Spinal cord (tissue), 10 donors: ENCODE data around the gene HBS1L. TPM values are rescaled to one million over a fixed set of nuclear protein-coding genes. Genes with fewer than 3 reads are reported as not detected.

Source experiments
- DNase-seq, 6 donors: peaks; one replicate each; pipeline versions ENCODE4 v3.0.0 to v3.0.0-alpha.2; 2013 to 2015; ENCODE audit warnings: low spot score in 6 of 6, low read depth in 4 of 6
- H3K27ac ChIP-seq: one replicate; pipeline ENCODE4 v1.5.1; 2013; ENCODE audit warnings: low read depth, low read length, control low read depth
- H3K27me3 ChIP-seq: one replicate; pipeline ENCODE4 v1.6.1; 2013; ENCODE audit warnings: low read length; ENCODE audit not compliant: control insufficient read depth, insufficient read depth
- H3K36me3 ChIP-seq: one replicate; pipeline ENCODE4 v1.6.1; 2013; ENCODE audit warnings: low read length; ENCODE audit not compliant: control insufficient read depth, insufficient read depth
- H3K4me1 ChIP-seq: one replicate; pipeline ENCODE4 v1.6.1; 2013; ENCODE audit warnings: low read length; ENCODE audit not compliant: control insufficient read depth, insufficient read depth
- H3K4me3 ChIP-seq: one replicate; pipeline ENCODE4 v1.5.1; 2013; ENCODE audit warnings: low read depth, low read length, control low read depth
- H3K9me3 ChIP-seq: one replicate; pipeline ENCODE4 v1.6.1; 2013; ENCODE audit warnings: low read length; ENCODE audit not compliant: control insufficient read depth, insufficient read depth
- WGBS: methylation state at CpG from one replicate; pipeline ENCODE4 v1.1.5; 2013; ENCODE audit warnings: missing lambda C conversion rate; ENCODE audit not compliant: insufficient coverage; 5-methylcytosine and 5-hydroxymethylcytosine counted together
- polyA plus RNA-seq, 2 donors: library from polyadenylated mRNA; unstranded; fragments of 120-200 nt; gene quantifications; one replicate each; pipeline ENCODE4 v1.2.1, GENCODE V29; 2013; ENCODE audit not compliant: insufficient read length in 2 of 2
- total RNA-seq, 2 donors: library from RNA; depleted of rRNA in 1 of 2; stranded (reverse); fragments of 120-200 nt in 1 of 2; fragments of >200 nt in 1 of 2; gene quantifications; one replicate each; pipeline versions ENCODE4 v1.2.3 to v1.2.4, GENCODE V29; 2013 to 2014
- donor health status: healthy.

The HBS1L gene
- total and polyA plus RNA-seq, 4 donors: 63.7 to 121 (median 89.1) TPM

- Histone ChIP-seq H3K9me3 (no peaks in the 10 kb centered on the region), H3K4me3 (no peak overlapping the region), H3K4me1 (no peaks in the 10 kb centered on the region), H3K27ac (no peak overlapping the region), H3K27me3 (no peaks in the 10 kb centered on the region), H3K36me3 (peaks cover 7% of the 10 kb centered on the region)
- WGBS: no CpG with 5 or more reads among the region's 1 CpG
- DNase-seq: no peak
Observed at GRCh38 chr6:134967711-134968110, 86.9 kb downstream of the HBS1L start.

- no peak overlapping the region for H3K27ac ChIP-seq
- H3K4me3 ChIP-seq: no peak overlapping the region
- peaks cover 2% of the 10 kb centered on the region for H3K9me3 ChIP-seq
- H3K27me3 ChIP-seq: no peaks in the 10 kb centered on the region
- no peak for DNase-seq
- no CpG with 5 or more reads among the region's 1 CpG for WGBS
- peaks cover 4% of the 10 kb centered on the region for H3K36me3 ChIP-seq
- no peaks in the 10 kb centered on the region for H3K4me1 ChIP-seq
Observed at GRCh38 chr6:134964451-134965203, 90.0 kb downstream of the HBS1L start.

- Histone ChIP-seq H3K27me3 (no peaks in the 10 kb centered on the region), H3K27ac (no peak overlapping the region), H3K9me3 (peaks cover 3% of the 10 kb centered on the region), H3K36me3 (peaks cover 4% of the 10 kb centered on the region), H3K4me1 (no peaks in the 10 kb centered on the region), H3K4me3 (no peak overlapping the region)
- no peak for DNase-seq
Observed at GRCh38 chr6:134962421-134962820, 92.2 kb downstream of the HBS1L start.

- 100% methylated on average over 1 of the region's 3 CpGs for WGBS
Observed at GRCh38 chr6:134961366-134961765, 93.3 kb downstream of the HBS1L start.

GRCh38 chr6:134959603-134960002 lies 95.0 kb downstream of the HBS1L start:
- H3K36me3 ChIP-seq: peaks cover 4% of the 10 kb centered on the region
- no peaks in the 10 kb centered on the region for H3K4me1 ChIP-seq
- H3K4me3 ChIP-seq: no peak overlapping the region
- H3K27ac ChIP-seq: no peak overlapping the region
- H3K27me3 ChIP-seq: no peaks in the 10 kb centered on the region
- H3K9me3 ChIP-seq: peaks cover 3% of the 10 kb centered on the region
- DNase-seq: no peak

More at GRCh38 chr6:134961366-134961765, 93.3 kb downstream of the HBS1L start:
- Histone ChIP-seq H3K36me3 (peaks cover 4% of the 10 kb centered on the region), H3K4me3 (no peak overlapping the region), H3K27me3 (no peaks in the 10 kb centered on the region), H3K9me3 (peaks cover 3% of the 10 kb centered on the region), H3K4me1 (no peaks in the 10 kb centered on the region), H3K27ac (no peak overlapping the region)
- DNase-seq: no peak

GRCh38 chr6:134956676-134957075 lies 97.9 kb downstream of the HBS1L start:
- Histone ChIP-seq H3K9me3 (peaks cover 3% of the 10 kb centered on the region), H3K4me1 (no peaks in the 10 kb centered on the region), H3K27me3 (no peaks in the 10 kb centered on the region), H3K27ac (no peak overlapping the region), H3K36me3 (no peaks in the 10 kb centered on the region), H3K4me3 (no peak overlapping the region)
- WGBS: 100% methylated on average over 1 of the region's 2 CpGs
- no peak for DNase-seq

GRCh38 chr6:134956032-134956431 lies 98.6 kb downstream of the HBS1L start:
- DNase-seq: no peak
- no peak overlapping the region for H3K27ac ChIP-seq
- WGBS: 92% methylated on average over 2 of the region's 5 CpGs
- peaks cover 3% of the 10 kb centered on the region for H3K9me3 ChIP-seq
- H3K27me3 ChIP-seq: no peaks in the 10 kb centered on the region
- no peak overlapping the region for H3K4me3 ChIP-seq
- no peaks in the 10 kb centered on the region for H3K36me3 ChIP-seq
- no peaks in the 10 kb centered on the region for H3K4me1 ChIP-seq

GRCh38 chr6:134954272-134955000 lies 100.2 kb downstream of the HBS1L start:
- no peaks in the 10 kb centered on the region for H3K4me1 ChIP-seq
- H3K27me3 ChIP-seq: no peaks in the 10 kb centered on the region
- no peak for DNase-seq
- H3K27ac ChIP-seq: no peak overlapping the region
- no peak overlapping the region for H3K4me3 ChIP-seq
- no peaks in the 10 kb centered on the region for H3K9me3 ChIP-seq
- no CpG with 5 or more reads among the region's 4 CpGs for WGBS
- H3K36me3 ChIP-seq: no peaks in the 10 kb centered on the region

- WGBS: 88% methylated on average over 12 of the region's 13 CpGs
- Histone ChIP-seq H3K36me3 (no peaks in the 10 kb centered on the region), H3K27ac (no peak overlapping the region), H3K4me1 (no peaks in the 10 kb centered on the region), H3K4me3 (no peak overlapping the region), H3K9me3 (no peaks in the 10 kb centered on the region), H3K27me3 (no peaks in the 10 kb centered on the region)
- DNase-seq: no peak
Observed at GRCh38 chr6:134951494-134952263, 102.9 kb downstream of the HBS1L start.
